ENCODE data around the gene WDR64. TPM values are rescaled to one million over a fixed set of nuclear protein-coding genes. Genes with fewer than 3 reads are reported as not detected.

WDR64 gene
- polyA plus RNA-seq, 2 of the 4 experiments (the other 2 are of a cell fraction) = not detected

DNA sequence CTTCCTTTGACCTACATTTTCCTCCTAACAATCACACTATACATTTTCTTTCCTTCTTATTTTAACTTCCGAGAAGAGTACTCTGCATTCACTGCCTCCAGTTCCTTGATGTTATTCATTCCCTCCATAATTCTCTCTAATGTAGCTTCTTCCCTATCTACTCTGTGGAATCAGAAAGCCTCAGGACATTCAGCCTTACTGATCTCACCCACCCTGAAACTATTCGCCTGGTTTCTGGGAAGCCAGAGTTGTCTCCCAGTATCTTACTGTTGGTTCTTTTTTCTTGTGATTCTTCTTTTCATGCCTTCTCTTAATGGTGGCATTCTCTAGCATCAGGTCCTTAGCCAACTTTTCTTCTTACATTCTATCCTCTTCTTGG lies 45.5 kb downstream of the WDR64 start (continued):
- TF ChIP-seq SMC3 (IDR thresholded peaks at IDR 0.05) (no peak), JUN (IDR thresholded peaks at IDR 0.05) (no peak), SREBF2 (IDR thresholded peaks at IDR 0.05) (no peak), MAFK (IDR thresholded peaks at IDR 0.05; ENCODE audit: partially characterized antibody) (no peak), CHD2 (IDR thresholded peaks at IDR 0.05; ENCODE audit: low read length, partially characterized antibody) (no peak), FOSB (CRISPR knock-in tag; IDR thresholded peaks at IDR 0.05) (no peak)
- TF ChIP-seq, protein P1, sequence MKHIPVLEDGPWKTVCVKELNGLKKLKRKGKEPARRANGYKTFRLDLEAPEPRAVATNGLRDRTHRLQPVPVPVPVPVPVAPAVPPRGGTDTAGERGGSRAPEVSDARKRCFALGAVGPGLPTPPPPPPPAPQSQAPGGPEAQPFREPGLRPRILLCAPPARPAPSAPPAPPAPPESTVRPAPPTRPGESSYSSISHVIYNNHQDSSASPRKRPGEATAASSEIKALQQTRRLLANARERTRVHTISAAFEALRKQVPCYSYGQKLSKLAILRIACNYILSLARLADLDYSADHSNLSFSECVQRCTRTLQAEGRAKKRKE (CRISPR knock-in tag; IDR thresholded peaks at IDR 0.05; ENCODE audit: low read depth) = no peak
- TF ChIP-seq, protein P2, sequence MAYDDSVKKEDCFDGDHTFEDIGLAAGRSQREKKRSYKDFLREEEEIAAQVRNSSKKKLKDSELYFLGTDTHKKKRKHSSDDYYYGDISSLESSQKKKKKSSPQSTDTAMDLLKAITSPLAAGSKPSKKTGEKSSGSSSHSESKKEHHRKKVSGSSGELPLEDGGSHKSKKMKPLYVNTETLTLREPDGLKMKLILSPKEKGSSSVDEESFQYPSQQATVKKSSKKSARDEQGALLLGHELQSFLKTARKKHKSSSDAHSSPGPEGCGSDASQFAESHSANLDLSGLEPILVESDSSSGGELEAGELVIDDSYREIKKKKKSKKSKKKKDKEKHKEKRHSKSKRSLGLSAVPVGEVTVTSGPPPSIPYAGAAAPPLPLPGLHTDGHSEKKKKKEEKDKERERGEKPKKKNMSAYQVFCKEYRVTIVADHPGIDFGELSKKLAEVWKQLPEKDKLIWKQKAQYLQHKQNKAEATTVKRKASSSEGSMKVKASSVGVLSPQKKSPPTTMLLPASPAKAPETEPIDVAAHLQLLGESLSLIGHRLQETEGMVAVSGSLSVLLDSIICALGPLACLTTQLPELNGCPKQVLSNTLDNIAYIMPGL (CRISPR knock-in tag; IDR thresholded peaks at IDR 0.05; ENCODE audit: borderline replicate concordance) = no peak

DNA sequence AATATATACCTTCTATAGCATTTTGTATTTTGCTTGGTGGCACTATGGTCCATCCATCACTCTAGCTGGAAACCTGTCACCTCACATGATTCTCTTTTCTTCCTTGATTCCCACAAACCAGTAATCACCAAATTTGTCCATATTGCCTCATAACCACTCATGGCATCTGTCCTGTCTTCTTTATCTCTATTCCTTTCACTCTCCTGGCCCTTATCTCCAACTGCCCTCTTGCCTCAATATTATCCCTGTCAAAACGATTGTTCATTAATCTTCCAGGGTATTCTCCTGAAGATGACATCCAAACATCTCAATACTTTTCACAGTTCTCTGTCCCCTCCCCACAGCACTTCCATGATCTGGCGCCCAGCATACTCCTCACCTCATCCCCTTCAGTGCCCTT lies 46.1 kb downstream of the WDR64 start:
- ATAC-seq (no peak), FAIRE-seq (no peak), DNase-seq (ENCODE audit: low read depth in 1 of 2, low spot score in 1 of 2) (no peak)
- 45% methylated on average over 2 of the region's 2 CpGs for WGBS (ENCODE audit: missing lambda C conversion rate)
- Histone ChIP-seq H3K9me3 (no peaks in the 10 kb centered on the region), H3K4me2 (no peak overlapping the region), H3K4me1 (peaks cover 15% of the 10 kb centered on the region), H3K4me3 (no peak overlapping the region), H3K27ac (no peak overlapping the region)
- ChIA-PET POLR2A (no interaction called here), CTCF (no interaction called here)
- TF ChIP-seq NFE2L2 (conservative IDR thresholded peaks at IDR 0.05; ENCODE audit: low read length) (no peak), RARB (CRISPR knock-in tag; IDR thresholded peaks at IDR 0.05) (no peak), POLR2AphosphoS2 (conservative IDR thresholded peaks at IDR 0.05; ENCODE audit: low read length) (no peak), FOXS1 (CRISPR knock-in tag; IDR thresholded peaks at IDR 0.05) (no peak), HOXB13 (CRISPR knock-in tag; IDR thresholded peaks at IDR 0.05; ENCODE audit: low read depth) (no peak), KDM1A (IDR thresholded peaks at IDR 0.05; ENCODE audit: low read depth) (no peak), TP53 (CRISPR knock-in tag; IDR thresholded peaks at IDR 0.05) (no peak)
- TF ChIP-seq, protein P3, sequence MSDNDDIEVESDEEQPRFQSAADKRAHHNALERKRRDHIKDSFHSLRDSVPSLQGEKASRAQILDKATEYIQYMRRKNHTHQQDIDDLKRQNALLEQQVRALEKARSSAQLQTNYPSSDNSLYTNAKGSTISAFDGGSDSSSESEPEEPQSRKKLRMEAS (IDR thresholded peaks at IDR 0.05) = no peak

DNA sequence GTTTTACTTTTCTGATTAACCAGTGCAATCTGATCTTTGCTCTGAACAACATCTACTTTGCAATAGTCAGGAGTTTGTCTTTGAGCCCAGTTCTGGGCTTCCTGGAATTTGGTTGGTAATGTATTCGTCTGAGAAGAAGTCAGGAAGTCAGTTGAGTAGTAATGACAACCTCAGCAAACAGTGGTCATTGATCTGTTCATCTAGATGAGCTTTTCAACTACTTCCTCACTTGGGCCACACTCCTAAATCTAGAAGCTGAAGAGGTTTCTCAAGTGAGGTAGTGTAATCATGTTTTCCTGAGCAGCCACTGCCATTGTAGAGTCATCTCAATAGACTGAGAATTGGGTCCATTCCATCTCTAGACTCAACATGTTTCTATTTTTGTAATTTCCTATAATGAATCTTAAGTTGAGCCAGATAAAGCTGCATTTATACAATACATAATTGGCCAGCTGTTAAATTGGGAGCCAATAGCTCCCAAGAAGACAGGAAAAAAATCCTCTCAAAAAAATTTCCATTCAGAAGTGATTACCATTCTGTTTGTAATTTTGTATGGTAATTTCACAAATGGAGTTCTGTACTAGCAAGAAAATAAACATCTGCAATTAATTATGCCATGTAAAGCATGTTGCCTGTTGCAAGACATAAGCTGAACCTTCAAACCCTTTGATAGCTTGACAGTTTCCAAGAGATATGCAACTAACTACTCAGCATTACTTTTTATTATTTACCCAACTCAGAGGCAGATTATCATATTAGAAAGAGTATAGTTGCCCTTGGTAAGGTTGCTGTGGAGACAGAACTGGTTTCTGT lies 49.6 kb downstream of the WDR64 start:
- Histone ChIP-seq H3K9me3 (no peaks in the 10 kb centered on the region), H3K27ac (no peak overlapping the region), H3K4me1 (peaks cover 26% of the 10 kb centered on the region), H3K4me2 (peak overlapping the region; percentile 45), H3K4me3 (no peak overlapping the region)
- ChIA-PET POLR2A (no interaction called here), CTCF (interaction anchor here (1.5 kb wide), 1 partner anchor 14 kb away, joined by 4 read pairs; no protein-coding TSS in a partner anchor)
- ATAC-seq = no peak
- DNase-seq (ENCODE audit: low read depth in 1 of 2, low spot score in 1 of 2) = no peak
- 73% methylated on average over 1 of the region's 1 CpG for WGBS (ENCODE audit: missing lambda C conversion rate)
- FAIRE-seq = no peak
- TF ChIP-seq EHMT2 (IDR thresholded peaks at IDR 0.05; ENCODE audit: low read depth) = no peak
- no peak for TF ChIP-seq JUNB (IDR thresholded peaks at IDR 0.05)
- TF ChIP-seq NFE2L2 (conservative IDR thresholded peaks at IDR 0.05; ENCODE audit: low read length) = no peak
- TF ChIP-seq, protein P2 (CRISPR knock-in tag; IDR thresholded peaks at IDR 0.05; ENCODE audit: borderline replicate concordance) = no peak
- no peak for TF ChIP-seq PHF8 (IDR thresholded peaks at IDR 0.05; ENCODE audit: borderline replicate concordance, low read depth)
- no peak for TF ChIP-seq CBX8 (IDR thresholded peaks at IDR 0.05)
- no peak for TF ChIP-seq HEYL (CRISPR knock-in tag; IDR thresholded peaks at IDR 0.05)
- TF ChIP-seq BHLHE40 (IDR thresholded peaks at IDR 0.05; ENCODE audit: low read depth, low read length) = no peak
- TF ChIP-seq FOSL2 (IDR thresholded peaks at IDR 0.05) = no peak
- no peak for TF ChIP-seq FOSL2 (CRISPR knock-in tag; IDR thresholded peaks at IDR 0.05)
- no peak for TF ChIP-seq TP53 (CRISPR knock-in tag; IDR thresholded peaks at IDR 0.05)
- TF ChIP-seq RCOR1 (IDR thresholded peaks at IDR 0.05; ENCODE audit: low read depth, low read length) = no peak

Data from A549 (cell line).